H1 (cell line): Measurements from ENCODE around the gene SLC39A2. TPM values are rescaled to one million over a fixed set of nuclear protein-coding genes. Genes with fewer than 3 reads are reported as not detected.
"Not testable (repeated sequence)": the region's sequence is repeated elsewhere in the genome, so short reads cannot be mapped to it uniquely, and the experiment has no call there.

Source experiments
- CTCF ChIA-PET: fragments of 300-600 bp; sonication (Branson Sonifier 250); formaldehyde crosslinking; loops from one replicate; lab custom pipeline; 2021; ENCODE audit not compliant: partially characterized antibody; lab: Charles Lee
- POLR2A ChIA-PET: fragments of 300-600 bp; sonication (Branson Sonifier 250); formaldehyde crosslinking; loops from one replicate; lab custom pipeline; 2021; ENCODE audit warnings: inconsistent platforms; ENCODE audit not compliant: partially characterized antibody; lab: Charles Lee
- DNase-seq, 2 experiments: peaks; one replicate each; pipeline versions ENCODE4 v3.0.0 to v3.0.0-alpha.2; 2010 to 2022; ENCODE audit warnings: low spot score in 2 of 2, low read depth in 1 of 2, mixed read lengths in 1 of 2
- FAIRE-seq: peaks from 2 replicates; lab custom pipeline; 2011; peaks lifted over from hg19 to GRCh38; lab: Jason Lieb, UNC
- H2AFZ ChIP-seq: 2 replicates; pipeline ENCODE4 v1.8.1; 2012; ENCODE audit warnings: low read length, inconsistent platforms
- H2AK5ac ChIP-seq: 2 replicates; pipeline ENCODE4 v1.6.1; 2013; ENCODE audit warnings: low read depth, low read length
- H2BK120ac ChIP-seq: replicated peaks from 2 replicates; pipeline ENCODE3; 2013; ENCODE audit warnings: low read depth, low read length, inconsistent platforms
- H2BK12ac ChIP-seq: 2 replicates; pipeline ENCODE4 v1.6.1; 2013; ENCODE audit warnings: low read depth, low read length
- H2BK15ac ChIP-seq: 2 replicates; pipeline ENCODE4 v1.6.1; 2013; ENCODE audit warnings: low read length
- H2BK20ac ChIP-seq: 2 replicates; pipeline ENCODE4 v1.6.1; 2013; ENCODE audit warnings: low read length
- H2BK5ac ChIP-seq: 2 replicates; pipeline ENCODE4 v1.6.1; 2013; ENCODE audit warnings: low read depth, low read length
- H3K14ac ChIP-seq: 2 replicates; pipeline ENCODE4 v1.6.1; 2013; ENCODE audit warnings: inconsistent platforms; ENCODE audit not compliant: insufficient read length
- H3K18ac ChIP-seq: 2 replicates; pipeline ENCODE4 v1.6.1; 2013; ENCODE audit warnings: low read length; ENCODE audit errors: extremely low read depth
- H3K23ac ChIP-seq: 2 replicates; pipeline ENCODE4 v1.6.1; 2013; ENCODE audit warnings: inconsistent platforms; ENCODE audit not compliant: insufficient read length
- H3K23me2 ChIP-seq: 2 replicates; pipeline ENCODE4 v1.6.1; 2013; ENCODE audit warnings: low read depth, low read length
- H3K27ac ChIP-seq: 2 replicates; pipeline ENCODE4 v1.6.1; 2011; ENCODE audit warnings: low read depth, low read length, inconsistent platforms
- H3K27me3 ChIP-seq, 4 experiments: replicated peaks in 1 of 4; 1 replicate in 1 of 4; 2 replicates in 3 of 4; pipeline versions ENCODE4 v1.6.1 to v1.8.1; 2011 to 2013; ENCODE audit warnings: low read length in 3 of 4, mild to moderate bottlenecking in 3 of 4, inconsistent platforms in 2 of 4, mixed read lengths in 2 of 4, moderate library complexity in 1 of 4; ENCODE audit not compliant: control insufficient read depth in 3 of 4, insufficient read depth in 3 of 4; ENCODE audit errors: extremely low read depth in 1 of 4
- H3K36me3 ChIP-seq, 4 experiments: 2 replicates each; pipeline versions ENCODE4 v1.6.1 to v1.8.1; 2011 to 2013; ENCODE audit warnings: mild to moderate bottlenecking in 4 of 4, low read length in 3 of 4, moderate library complexity in 2 of 4, control low read depth in 1 of 4, inconsistent platforms in 1 of 4; ENCODE audit not compliant: insufficient read depth in 4 of 4, control insufficient read depth in 2 of 4
- H3K4ac ChIP-seq: replicated peaks from 2 replicates; pipeline ENCODE3; 2013; ENCODE audit warnings: low read length, low read depth, mixed read lengths, inconsistent platforms; ENCODE audit not compliant: insufficient read length
- H3K4me1 ChIP-seq, 4 experiments: replicated peaks in 1 of 4; 1 replicate in 1 of 4; 2 replicates in 3 of 4; pipeline versions ENCODE4 v1.6.1 to v1.8.1; 2011 to 2013; ENCODE audit warnings: low read length in 3 of 4, inconsistent platforms in 2 of 4, mixed read lengths in 1 of 4; ENCODE audit not compliant: insufficient read depth in 4 of 4, control insufficient read depth in 3 of 4
- H3K4me2 ChIP-seq, 2 experiments: 2 replicates each; pipeline versions ENCODE4 v1.6.1 to v1.8.1; 2011 to 2013; ENCODE audit warnings: low read depth in 2 of 2, low read length in 2 of 2, control low read depth in 1 of 2, inconsistent platforms in 1 of 2, mild to moderate bottlenecking in 1 of 2; ENCODE audit not compliant: insufficient read depth in 1 of 2
- H3K4me3 ChIP-seq, 4 experiments: fragments of 200-600, 300-600 bp in 1 of 4; sonication (generic), shearing (Covaris generic), sonication (Bioruptor Twin) in 1 of 4; 2 replicates each; pipeline versions ENCODE4 v1.5.1 to v1.8.1; 2011 to 2016; ENCODE audit warnings: low read length in 4 of 4, low read depth in 3 of 4, control low read depth in 2 of 4, inconsistent platforms in 2 of 4, mild to moderate bottlenecking in 2 of 4, mixed read lengths in 1 of 4, moderate library complexity in 1 of 4; ENCODE audit not compliant: insufficient read depth in 2 of 4; ENCODE audit errors: extremely low read depth in 1 of 4
- H3K56ac ChIP-seq: replicated peaks from 2 replicates; pipeline ENCODE3; 2013; ENCODE audit warnings: low read depth, mild to moderate bottlenecking, mixed read lengths, low read length, inconsistent platforms; ENCODE audit not compliant: insufficient read length
- H3K79me1 ChIP-seq: 2 replicates; pipeline ENCODE4 v1.6.1; 2013; ENCODE audit warnings: low read depth, low read length, control low read depth
- H3K79me2 ChIP-seq, 2 experiments: 2 replicates each; pipeline versions ENCODE4 v1.6.1 to v1.8.1; 2012 to 2013; ENCODE audit warnings: low read length in 2 of 2, mild to moderate bottlenecking in 2 of 2, inconsistent platforms in 1 of 2; ENCODE audit not compliant: insufficient read depth in 2 of 2, control insufficient read depth in 1 of 2
- H3K9ac ChIP-seq, 4 experiments: replicated peaks in 1 of 4; 1 replicate in 1 of 4; 2 replicates in 3 of 4; pipeline versions ENCODE4 v1.6.1 to v1.8.1; 2011 to 2013; ENCODE audit warnings: low read depth in 3 of 4, low read length in 3 of 4, control low read depth in 2 of 4, mild to moderate bottlenecking in 2 of 4, moderate library complexity in 2 of 4, inconsistent platforms in 1 of 4; ENCODE audit errors: extremely low read depth in 1 of 4
- H3K9me3 ChIP-seq, 2 experiments: 2 replicates each; pipeline versions ENCODE4 v1.6.1 to v1.8.1; 2012 to 2013; ENCODE audit warnings: mild to moderate bottlenecking in 2 of 2, moderate library complexity in 2 of 2, control low read depth in 1 of 2, inconsistent platforms in 1 of 2, low read depth in 1 of 2, low read length in 1 of 2, mixed read lengths in 1 of 2; ENCODE audit not compliant: insufficient read depth in 2 of 2
- H4K20me1 ChIP-seq, 2 experiments: replicated peaks in 1 of 2; 2 replicates each; pipeline versions ENCODE3 to v1.8.1; 2011 to 2013; ENCODE audit warnings: inconsistent platforms in 2 of 2, low read length in 2 of 2, mild to moderate bottlenecking in 1 of 2; ENCODE audit not compliant: insufficient read depth in 2 of 2, control insufficient read depth in 1 of 2
- H4K5ac ChIP-seq: 2 replicates; pipeline ENCODE4 v1.6.1; 2013; ENCODE audit warnings: low read length, low read depth, mixed read lengths, inconsistent platforms; ENCODE audit not compliant: insufficient read length
- H4K8ac ChIP-seq: 2 replicates; pipeline ENCODE4 v1.8.0; 2013; ENCODE audit warnings: mild to moderate bottlenecking, moderate library complexity, low read length, inconsistent platforms; ENCODE audit not compliant: insufficient read depth; ENCODE audit errors: extremely low read depth
- H4K91ac ChIP-seq: replicated peaks from 2 replicates; pipeline ENCODE3; 2013; ENCODE audit warnings: low read length, mixed read lengths, inconsistent platforms; ENCODE audit not compliant: insufficient read length
- polyA plus RNA-seq, 7 experiments: library from polyadenylated mRNA; depleted of rRNA in 3 of 7; stranded (reverse) in 5 of 7; unstranded in 2 of 7; fragments of >200 nt in 5 of 7; fragments of 200-250 nt in 2 of 7; gene quantifications; 1 replicate in 5 of 7; 2 replicates in 1 of 7; 4 replicates in 1 of 7; pipeline versions ENCODE4 v1.2.1 to v1.2.3, GENCODE V29; 2011 to 2013; ENCODE audit warnings: missing spikeins in 2 of 7, mixed read lengths in 2 of 7
- total RNA-seq: library from RNA; stranded (reverse); fragmentation: NEBNext Ultra II Directional; extraction: Animal tissue kit (Norgen Biotek cat#: 25700); gene quantifications from 2 replicates; pipeline ENCODE4 v1.2.1, GENCODE V29; 2021

SLC39A2 gene
- total and polyA plus RNA-seq, 2 of the 8 experiments (the other 6 are each of a cell fraction or from before 2014, with no cell fraction given): 0.14 to 0.22 TPM

- H3K27me3 ChIP-seq, H3K4me3 ChIP-seq, H3K4me1 ChIP-seq, H3K4me2 ChIP-seq, H3K79me1 ChIP-seq, H4K5ac ChIP-seq, FAIRE-seq, H3K18ac ChIP-seq, H2BK120ac ChIP-seq, H3K56ac ChIP-seq, H3K9me3 ChIP-seq, H2BK5ac ChIP-seq, POLR2A ChIA-PET, H3K23me2 ChIP-seq, H3K27ac ChIP-seq, H3K4ac ChIP-seq, H4K8ac ChIP-seq, H3K9ac ChIP-seq, H4K20me1 ChIP-seq, H4K91ac ChIP-seq, H2AFZ ChIP-seq, H3K14ac ChIP-seq, H2BK12ac ChIP-seq, H2BK20ac ChIP-seq, H2BK15ac ChIP-seq, H3K23ac ChIP-seq, DNase-seq, H3K79me2 ChIP-seq, H3K36me3 ChIP-seq: not testable (repeated sequence)
- CTCF ChIA-PET: interaction anchor here (0.7 to 4.6 kb wide), 4 partner anchors 12 to 101 kb away, joined by 3 to 42 read pairs (median 6); no protein-coding TSS in a partner anchor
- H2AK5ac ChIP-seq: 0 out of 2 replicates have a peak overlapping the region, but pooled peaks have one; percentile 75
Observed at GRCh38 chr14:20958946-20959345, 40.1 kb upstream of the SLC39A2 start.
